ENCODE data around the gene MTAP. TPM values are rescaled to one million over a fixed set of nuclear protein-coding genes. Genes with fewer than 3 reads are reported as not detected.

MTAP gene
- total and polyA plus RNA-seq, 8 donors = 1.2 to 38.4 (median 13.4) TPM

- TF ChIP-seq POLR2AphosphoS5 (IDR thresholded peaks at IDR 0.05) (no peak), EP300 (IDR thresholded peaks at IDR 0.05) (no peak), POLR2A (IDR thresholded peaks at IDR 0.05) (no peak), CTCF (IDR thresholded peaks at IDR 0.05) (no peak)
- Histone ChIP-seq H3K4me1 (peaks cover 14 to 33% (median 22%) of the 10 kb centered on the region in 4 donors), H3K27ac (no peak overlapping the region), H3K27me3 (peaks cover 56 to 100% (median 91%) of the 10 kb centered on the region in 3 donors), H3K36me3 (no peaks in the 10 kb centered on the region), H3K9me3 (peaks cover 0 to 11% (median 2%) of the 10 kb centered on the region in 4 donors), H3K4me3 (peak overlapping the region; percentile 41 to 50 (median 41))
- WGBS, 5 donors = 1% methylated on average over 32 to 51 of the region's 51 CpGs
- DNase-seq = peak; percentile 61 to 71
- intact Hi-C loops (cut with DNase I; ENCODE audit: low total_unique reads) = no loop called here
Observed at GRCh38 chr9:21974722-21975409, 172.4 kb downstream of the MTAP start.

DNA sequence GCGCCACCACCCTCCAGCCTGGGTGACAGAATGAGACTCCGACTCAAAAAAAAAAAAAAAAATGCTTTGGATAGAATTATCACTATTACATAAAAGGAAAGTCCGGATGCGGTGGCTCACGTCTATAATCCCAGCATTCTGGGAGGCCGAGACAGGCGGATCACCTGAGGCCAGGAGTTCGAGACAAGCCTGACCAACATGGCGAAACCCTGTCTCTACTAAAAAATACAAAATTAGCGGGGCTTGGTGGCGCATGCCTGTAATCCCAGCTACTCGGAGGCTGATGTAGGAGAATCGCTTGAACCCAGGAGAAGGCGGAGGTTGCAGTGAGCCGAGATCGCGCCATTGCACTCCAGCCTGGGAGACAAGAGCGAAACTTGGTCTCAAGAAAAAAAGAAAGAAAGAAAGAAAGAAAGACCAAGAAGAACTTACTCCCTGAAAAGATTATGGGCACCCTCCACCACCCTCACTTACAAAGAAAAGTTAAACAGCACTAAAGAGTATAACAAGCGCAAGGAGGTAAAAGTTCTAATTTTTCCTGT, 174.0 kb downstream of the MTAP start:
- WGBS, 5 donors = 23 to 37% (median 25%) methylated on average over 19 of the region's 19 CpGs
- no peak overlapping the region for H3K27ac ChIP-seq
- no peak overlapping the region for H3K4me3 ChIP-seq
- intact Hi-C loops (cut with DNase I; ENCODE audit: low total_unique reads) = no loop called here
- no peak for DNase-seq
- H3K9me3 ChIP-seq = peaks cover 0 to 5% (median 0%) of the 10 kb centered on the region in 4 donors
- peaks cover 43 to 98% (median 77%) of the 10 kb centered on the region in 3 donors for H3K27me3 ChIP-seq
- H3K36me3 ChIP-seq = no peaks in the 10 kb centered on the region
- TF ChIP-seq POLR2A (IDR thresholded peaks at IDR 0.05) = no peak
- TF ChIP-seq POLR2AphosphoS5 (IDR thresholded peaks at IDR 0.05) = no peak
- TF ChIP-seq EP300 (IDR thresholded peaks at IDR 0.05) = no peak
- TF ChIP-seq CTCF (IDR thresholded peaks at IDR 0.05) = no peak
- H3K4me1 ChIP-seq = peaks cover 14 to 22% (median 16%) of the 10 kb centered on the region in 4 donors

DNA sequence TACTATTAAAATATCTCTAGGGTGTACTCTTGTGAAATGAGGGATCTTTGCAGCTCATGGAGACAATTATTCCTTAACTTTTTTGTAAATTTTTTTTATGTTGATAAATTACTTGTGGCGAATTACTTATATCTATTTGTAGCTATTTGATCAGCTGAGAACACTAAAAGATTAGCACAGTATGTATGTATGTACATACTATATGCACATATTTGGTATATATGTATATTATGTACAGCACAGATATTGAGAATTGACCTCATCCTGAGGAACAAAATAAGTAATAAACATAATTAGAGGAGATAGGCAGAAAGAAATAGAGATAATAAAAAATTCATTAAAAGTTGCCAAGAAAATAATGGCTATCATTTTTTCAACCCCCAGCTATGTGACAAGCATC, 180.0 kb downstream of the MTAP start:
- no peak for TF ChIP-seq POLR2A (IDR thresholded peaks at IDR 0.05)
- no peak for TF ChIP-seq CTCF (IDR thresholded peaks at IDR 0.05)
- TF ChIP-seq EP300 (IDR thresholded peaks at IDR 0.05) = no peak
- no peak for TF ChIP-seq POLR2AphosphoS5 (IDR thresholded peaks at IDR 0.05)
- Histone ChIP-seq H3K36me3 (no peaks in the 10 kb centered on the region), H3K27me3 (peaks cover 9 to 96% (median 22%) of the 10 kb centered on the region in 3 donors), H3K27ac (no peak overlapping the region), H3K9me3 (peaks cover 0 to 3% (median 0%) of the 10 kb centered on the region in 4 donors), H3K4me3 (no peak overlapping the region), H3K4me1 (no peaks in the 10 kb centered on the region)
- intact Hi-C loops (cut with DNase I; ENCODE audit: low total_unique reads) = no loop called here
- DNase-seq = no peak
- 31 to 63% (median 46%) methylated on average over 1 of the region's 1 CpG for WGBS, 5 donors

GRCh38 chr9:21982861-21983560, 180.6 kb downstream of the MTAP start:
- intact Hi-C loops (cut with DNase I; ENCODE audit: low total_unique reads) = no loop called here
- H3K27ac ChIP-seq = no peak overlapping the region
- WGBS, 5 donors = 49 to 72% (median 56%) methylated on average over 1 of the region's 1 CpG
- no peak overlapping the region for H3K4me3 ChIP-seq
- H3K27me3 ChIP-seq = peaks cover 9 to 96% (median 16%) of the 10 kb centered on the region in 3 donors
- no peaks in the 10 kb centered on the region for H3K9me3 ChIP-seq
- TF ChIP-seq CTCF (IDR thresholded peaks at IDR 0.05) (no peak), POLR2AphosphoS5 (IDR thresholded peaks at IDR 0.05) (no peak), POLR2A (IDR thresholded peaks at IDR 0.05) (no peak), EP300 (IDR thresholded peaks at IDR 0.05) (no peak)
- no peaks in the 10 kb centered on the region for H3K4me1 ChIP-seq
- DNase-seq = no peak
- no peaks in the 10 kb centered on the region for H3K36me3 ChIP-seq

Data from stomach (tissue), 9 donors.